H1 (cell line): Measurements from ENCODE around the gene GPC6. TPM values are rescaled to one million over a fixed set of nuclear protein-coding genes. Genes with fewer than 3 reads are reported as not detected.

Source experiments
- CTCF ChIA-PET: fragments of 300-600 bp; sonication (Branson Sonifier 250); formaldehyde crosslinking; loops from one replicate; lab custom pipeline; 2021; ENCODE audit not compliant: partially characterized antibody; lab: Charles Lee
- POLR2A ChIA-PET: fragments of 300-600 bp; sonication (Branson Sonifier 250); formaldehyde crosslinking; loops from one replicate; lab custom pipeline; 2021; ENCODE audit warnings: inconsistent platforms; ENCODE audit not compliant: partially characterized antibody; lab: Charles Lee
- DNase-seq, 2 experiments: peaks; one replicate each; pipeline versions ENCODE4 v3.0.0 to v3.0.0-alpha.2; 2010 to 2022; ENCODE audit warnings: low spot score in 2 of 2, low read depth in 1 of 2, mixed read lengths in 1 of 2
- FAIRE-seq: peaks from 2 replicates; lab custom pipeline; 2011; peaks lifted over from hg19 to GRCh38; lab: Jason Lieb, UNC
- H2AFZ ChIP-seq: 2 replicates; pipeline ENCODE4 v1.8.1; 2012; ENCODE audit warnings: low read length, inconsistent platforms
- H2AK5ac ChIP-seq: 2 replicates; pipeline ENCODE4 v1.6.1; 2013; ENCODE audit warnings: low read depth, low read length
- H2BK120ac ChIP-seq: replicated peaks from 2 replicates; pipeline ENCODE3; 2013; ENCODE audit warnings: low read depth, low read length, inconsistent platforms
- H2BK12ac ChIP-seq: 2 replicates; pipeline ENCODE4 v1.6.1; 2013; ENCODE audit warnings: low read depth, low read length
- H2BK15ac ChIP-seq: 2 replicates; pipeline ENCODE4 v1.6.1; 2013; ENCODE audit warnings: low read length
- H2BK20ac ChIP-seq: 2 replicates; pipeline ENCODE4 v1.6.1; 2013; ENCODE audit warnings: low read length
- H2BK5ac ChIP-seq: 2 replicates; pipeline ENCODE4 v1.6.1; 2013; ENCODE audit warnings: low read depth, low read length
- H3K14ac ChIP-seq: 2 replicates; pipeline ENCODE4 v1.6.1; 2013; ENCODE audit warnings: inconsistent platforms; ENCODE audit not compliant: insufficient read length
- H3K18ac ChIP-seq: 2 replicates; pipeline ENCODE4 v1.6.1; 2013; ENCODE audit warnings: low read length; ENCODE audit errors: extremely low read depth
- H3K23ac ChIP-seq: 2 replicates; pipeline ENCODE4 v1.6.1; 2013; ENCODE audit warnings: inconsistent platforms; ENCODE audit not compliant: insufficient read length
- H3K23me2 ChIP-seq: 2 replicates; pipeline ENCODE4 v1.6.1; 2013; ENCODE audit warnings: low read depth, low read length
- H3K27ac ChIP-seq: 2 replicates; pipeline ENCODE4 v1.6.1; 2011; ENCODE audit warnings: low read depth, low read length, inconsistent platforms
- H3K27me3 ChIP-seq, 4 experiments: replicated peaks in 1 of 4; 1 replicate in 1 of 4; 2 replicates in 3 of 4; pipeline versions ENCODE4 v1.6.1 to v1.8.1; 2011 to 2013; ENCODE audit warnings: low read length in 3 of 4, mild to moderate bottlenecking in 3 of 4, inconsistent platforms in 2 of 4, mixed read lengths in 2 of 4, moderate library complexity in 1 of 4; ENCODE audit not compliant: control insufficient read depth in 3 of 4, insufficient read depth in 3 of 4; ENCODE audit errors: extremely low read depth in 1 of 4
- H3K36me3 ChIP-seq, 4 experiments: 2 replicates each; pipeline versions ENCODE4 v1.6.1 to v1.8.1; 2011 to 2013; ENCODE audit warnings: mild to moderate bottlenecking in 4 of 4, low read length in 3 of 4, moderate library complexity in 2 of 4, control low read depth in 1 of 4, inconsistent platforms in 1 of 4; ENCODE audit not compliant: insufficient read depth in 4 of 4, control insufficient read depth in 2 of 4
- H3K4ac ChIP-seq: replicated peaks from 2 replicates; pipeline ENCODE3; 2013; ENCODE audit warnings: low read length, low read depth, mixed read lengths, inconsistent platforms; ENCODE audit not compliant: insufficient read length
- H3K4me1 ChIP-seq, 4 experiments: replicated peaks in 1 of 4; 1 replicate in 1 of 4; 2 replicates in 3 of 4; pipeline versions ENCODE4 v1.6.1 to v1.8.1; 2011 to 2013; ENCODE audit warnings: low read length in 3 of 4, inconsistent platforms in 2 of 4, mixed read lengths in 1 of 4; ENCODE audit not compliant: insufficient read depth in 4 of 4, control insufficient read depth in 3 of 4
- H3K4me2 ChIP-seq, 2 experiments: 2 replicates each; pipeline versions ENCODE4 v1.6.1 to v1.8.1; 2011 to 2013; ENCODE audit warnings: low read depth in 2 of 2, low read length in 2 of 2, control low read depth in 1 of 2, inconsistent platforms in 1 of 2, mild to moderate bottlenecking in 1 of 2; ENCODE audit not compliant: insufficient read depth in 1 of 2
- H3K4me3 ChIP-seq, 4 experiments: fragments of 200-600, 300-600 bp in 1 of 4; sonication (generic), shearing (Covaris generic), sonication (Bioruptor Twin) in 1 of 4; 2 replicates each; pipeline versions ENCODE4 v1.5.1 to v1.8.1; 2011 to 2016; ENCODE audit warnings: low read length in 4 of 4, low read depth in 3 of 4, control low read depth in 2 of 4, inconsistent platforms in 2 of 4, mild to moderate bottlenecking in 2 of 4, mixed read lengths in 1 of 4, moderate library complexity in 1 of 4; ENCODE audit not compliant: insufficient read depth in 2 of 4; ENCODE audit errors: extremely low read depth in 1 of 4
- H3K56ac ChIP-seq: replicated peaks from 2 replicates; pipeline ENCODE3; 2013; ENCODE audit warnings: low read depth, mild to moderate bottlenecking, mixed read lengths, low read length, inconsistent platforms; ENCODE audit not compliant: insufficient read length
- H3K79me1 ChIP-seq: 2 replicates; pipeline ENCODE4 v1.6.1; 2013; ENCODE audit warnings: low read depth, low read length, control low read depth
- H3K79me2 ChIP-seq, 2 experiments: 2 replicates each; pipeline versions ENCODE4 v1.6.1 to v1.8.1; 2012 to 2013; ENCODE audit warnings: low read length in 2 of 2, mild to moderate bottlenecking in 2 of 2, inconsistent platforms in 1 of 2; ENCODE audit not compliant: insufficient read depth in 2 of 2, control insufficient read depth in 1 of 2
- H3K9ac ChIP-seq, 4 experiments: replicated peaks in 1 of 4; 1 replicate in 1 of 4; 2 replicates in 3 of 4; pipeline versions ENCODE4 v1.6.1 to v1.8.1; 2011 to 2013; ENCODE audit warnings: low read depth in 3 of 4, low read length in 3 of 4, control low read depth in 2 of 4, mild to moderate bottlenecking in 2 of 4, moderate library complexity in 2 of 4, inconsistent platforms in 1 of 4; ENCODE audit errors: extremely low read depth in 1 of 4
- H3K9me3 ChIP-seq, 2 experiments: 2 replicates each; pipeline versions ENCODE4 v1.6.1 to v1.8.1; 2012 to 2013; ENCODE audit warnings: mild to moderate bottlenecking in 2 of 2, moderate library complexity in 2 of 2, control low read depth in 1 of 2, inconsistent platforms in 1 of 2, low read depth in 1 of 2, low read length in 1 of 2, mixed read lengths in 1 of 2; ENCODE audit not compliant: insufficient read depth in 2 of 2
- H4K20me1 ChIP-seq, 2 experiments: replicated peaks in 1 of 2; 2 replicates each; pipeline versions ENCODE3 to v1.8.1; 2011 to 2013; ENCODE audit warnings: inconsistent platforms in 2 of 2, low read length in 2 of 2, mild to moderate bottlenecking in 1 of 2; ENCODE audit not compliant: insufficient read depth in 2 of 2, control insufficient read depth in 1 of 2
- H4K5ac ChIP-seq: 2 replicates; pipeline ENCODE4 v1.6.1; 2013; ENCODE audit warnings: low read length, low read depth, mixed read lengths, inconsistent platforms; ENCODE audit not compliant: insufficient read length
- H4K8ac ChIP-seq: 2 replicates; pipeline ENCODE4 v1.8.0; 2013; ENCODE audit warnings: mild to moderate bottlenecking, moderate library complexity, low read length, inconsistent platforms; ENCODE audit not compliant: insufficient read depth; ENCODE audit errors: extremely low read depth
- H4K91ac ChIP-seq: replicated peaks from 2 replicates; pipeline ENCODE3; 2013; ENCODE audit warnings: low read length, mixed read lengths, inconsistent platforms; ENCODE audit not compliant: insufficient read length
- ASH2L ChIP-seq: fragments of 200-600, 300-600 bp; sonication (generic); IDR thresholded peaks from one replicate; pipeline ENCODE4 v1.7.1; 2017; ENCODE audit warnings: low read length
- BCL11A ChIP-seq, 2 experiments: IDR thresholded peaks; one replicate each; pipeline ENCODE4 v1.6.1; 2011; ENCODE audit warnings: low read depth in 2 of 2, low read length in 2 of 2, mild to moderate bottlenecking in 2 of 2
- EGR1 ChIP-seq: IDR thresholded peaks from 2 replicates; pipeline ENCODE4 v1.6.1; 2011; ENCODE audit warnings: low read depth, low read length, borderline replicate concordance
- GABPA ChIP-seq: IDR thresholded peaks from 2 replicates; pipeline ENCODE4 v1.6.1; 2011; ENCODE audit warnings: mild to moderate bottlenecking, low read length, moderate library complexity, borderline replicate concordance; ENCODE audit not compliant: insufficient read depth
- GTF2F1 ChIP-seq: IDR thresholded peaks from 2 replicates; pipeline ENCODE4 v1.6.1; 2012; ENCODE audit warnings: low read depth, low read length, improper control_type of control experiment, borderline replicate concordance
- JUN ChIP-seq: IDR thresholded peaks from 2 replicates; pipeline ENCODE4 v1.6.1; 2011; ENCODE audit warnings: low read depth, mild to moderate bottlenecking, improper control_type of control experiment, low read length
- POLR2AphosphoS5 ChIP-seq: IDR thresholded peaks from 2 replicates; pipeline ENCODE4 v1.6.1; 2011; ENCODE audit warnings: low read depth, low read length
- SAP30 ChIP-seq: fragments of 300-600 bp; sonication (generic); IDR thresholded peaks from 2 replicates; pipeline ENCODE4 v1.7.1; 2012; ENCODE audit warnings: low read length, moderate library complexity, mild to moderate bottlenecking, inconsistent platforms; ENCODE audit not compliant: insufficient read depth, insufficient replicate concordance
- SP1 ChIP-seq: IDR thresholded peaks from 2 replicates; pipeline ENCODE4 v1.6.1; 2011; ENCODE audit warnings: low read depth, low read length
- SP2 ChIP-seq: IDR thresholded peaks from 2 replicates; pipeline ENCODE4 v1.6.1; 2012; ENCODE audit warnings: mild to moderate bottlenecking, low read length, inconsistent platforms
- TAF1 ChIP-seq: IDR thresholded peaks from 2 replicates; pipeline ENCODE4 v1.6.1; 2011; ENCODE audit warnings: mild to moderate bottlenecking, low read depth, low read length
- TEAD4 ChIP-seq: IDR thresholded peaks from 2 replicates; pipeline ENCODE4 v1.6.1; 2012; ENCODE audit warnings: low read depth, low read length, inconsistent platforms, mixed read lengths
- WGBS, 2 experiments: shearing (Covaris generic) in 1 of 2; methylation state at CpG; one replicate each; pipeline versions ENCODE4 v1.1.6 to v1.1.7; 2013 to 2015; ENCODE audit warnings: low lambda C conversion rate in 2 of 2, mixed read lengths in 2 of 2, inconsistent platforms in 1 of 2, low coverage in 1 of 2, missing lambda C conversion rate in 1 of 2; ENCODE audit not compliant: insufficient replicate concordance in 2 of 2, insufficient coverage in 1 of 2, insufficient read length in 1 of 2; ENCODE audit errors: extremely low coverage in 1 of 2, missing lambda C conversion rate in 1 of 2; 5-methylcytosine and 5-hydroxymethylcytosine counted together
- polyA plus RNA-seq, 7 experiments: library from polyadenylated mRNA; depleted of rRNA in 3 of 7; stranded (reverse) in 5 of 7; unstranded in 2 of 7; fragments of >200 nt in 5 of 7; fragments of 200-250 nt in 2 of 7; gene quantifications; 1 replicate in 5 of 7; 2 replicates in 1 of 7; 4 replicates in 1 of 7; pipeline versions ENCODE4 v1.2.1 to v1.2.3, GENCODE V29; 2011 to 2013; ENCODE audit warnings: missing spikeins in 2 of 7, mixed read lengths in 2 of 7
- total RNA-seq: library from RNA; stranded (reverse); fragmentation: NEBNext Ultra II Directional; extraction: Animal tissue kit (Norgen Biotek cat#: 25700); gene quantifications from 2 replicates; pipeline ENCODE4 v1.2.1, GENCODE V29; 2021
- TF ChIP-seq, protein P1 (sequence below): IDR thresholded peaks from 2 replicates; pipeline ENCODE4 v1.6.1; 2011; ENCODE audit warnings: low read length, improper control_type of control experiment

Gene GPC6
- total and polyA plus RNA-seq, 2 of the 8 experiments (the other 6 are each of a cell fraction or from before 2014, with no cell fraction given): 5.4 to 12.0 TPM

- Histone ChIP-seq H3K4me2 (no peak overlapping the region), H3K27me3 (no peaks in the 10 kb centered on the region), H2BK120ac (no peak overlapping the region), H3K27ac (no peak overlapping the region), H3K14ac (no peak overlapping the region), H3K4me1 (peaks cover 0 to 5% (median 1%) of the 10 kb centered on the region in 4 experiments; a peak in 2 of 7 replicates), H2BK12ac (no peak overlapping the region), H3K23ac (no peak overlapping the region), H4K20me1 (no peaks in the 10 kb centered on the region), H3K79me2 (peaks cover 0 to 5% of the 10 kb centered on the region in 2 experiments; a peak in 2 of 4 replicates), H2AK5ac (no peak overlapping the region), H3K9me3 (no peaks in the 10 kb centered on the region), H2BK5ac (no peak overlapping the region), H3K18ac (no peak overlapping the region), H3K4me3 (no peak overlapping the region), H4K8ac (no peak overlapping the region), H2AFZ (no peak overlapping the region), H4K5ac (no peak overlapping the region), H2BK20ac (no peak overlapping the region), H3K4ac (no peak overlapping the region), H2BK15ac (no peak overlapping the region), H3K23me2 (no peaks in the 10 kb centered on the region), H3K79me1 (no peaks in the 10 kb centered on the region), H3K56ac (no peak overlapping the region), H3K36me3 (0 out of 8 replicates have a peak, but pooled peaks cover 0 to 2% (median 0%) of the 10 kb centered on the region in 4 experiments), H4K91ac (no peak overlapping the region), H3K9ac (no peak overlapping the region)
- TF ChIP-seq GTF2F1 (no peak), EGR1 (no peak), JUN (no peak), SP1 (no peak), SAP30 (no peak), GABPA (no peak), POLR2AphosphoS5 (no peak), SP2 (no peak), TEAD4 (no peak), ASH2L (no peak), BCL11A (IDR thresholded peaks at IDR 0.05; ENCODE audit: low read depth in 2 of 2, low read length in 2 of 2) (no peak), TAF1 (no peak)
- TF ChIP-seq, protein P1, sequence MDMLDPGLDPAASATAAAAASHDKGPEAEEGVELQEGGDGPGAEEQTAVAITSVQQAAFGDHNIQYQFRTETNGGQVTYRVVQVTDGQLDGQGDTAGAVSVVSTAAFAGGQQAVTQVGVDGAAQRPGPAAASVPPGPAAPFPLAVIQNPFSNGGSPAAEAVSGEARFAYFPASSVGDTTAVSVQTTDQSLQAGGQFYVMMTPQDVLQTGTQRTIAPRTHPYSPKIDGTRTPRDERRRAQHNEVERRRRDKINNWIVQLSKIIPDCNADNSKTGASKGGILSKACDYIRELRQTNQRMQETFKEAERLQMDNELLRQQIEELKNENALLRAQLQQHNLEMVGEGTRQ: no peak
- WGBS, 2 experiments: 92% methylated on average over 4 of the region's 4 CpGs; no CpG with 5 or more reads in 1 of the 2 experiments
- DNase-seq (no peak), FAIRE-seq (no peak)
- ChIA-PET POLR2A (no interaction called here), CTCF (interaction anchor here (0.8 to 1.7 kb wide), 5 partner anchors 9 to 88 kb away, joined by 3 to 4 read pairs (median 3); no protein-coding TSS in a partner anchor)
Observed at GRCh38 chr13:93336728-93337127, 110.1 kb downstream of the GPC6 start.
